H1 (cell line): ENCODE results near the gene RPA4. TPM values are rescaled to one million over a fixed set of nuclear protein-coding genes. Genes with fewer than 3 reads are reported as not detected.

ENCODE experiments used
- KDM1A ChIP-seq: fragments of 200-600, 300-600 bp; sonication (generic); IDR thresholded peaks from 2 replicates; pipeline ENCODE4 v1.7.1; 2016; ENCODE audit warnings: mild to moderate bottlenecking, low read length, borderline replicate concordance
- RXRA ChIP-seq: IDR thresholded peaks from 2 replicates; pipeline ENCODE4 v1.6.1; 2011; ENCODE audit warnings: low read depth, mild to moderate bottlenecking, low read length, moderate library complexity; ENCODE audit not compliant: insufficient read depth
- TCF12 ChIP-seq: IDR thresholded peaks from 2 replicates; pipeline ENCODE4 v1.6.1; 2011; ENCODE audit warnings: low read depth, mild to moderate bottlenecking, low read length
- TEAD4 ChIP-seq: IDR thresholded peaks from 2 replicates; pipeline ENCODE4 v1.6.1; 2012; ENCODE audit warnings: low read depth, low read length, inconsistent platforms, mixed read lengths
- YY1 ChIP-seq: IDR thresholded peaks from 2 replicates; pipeline ENCODE4 v1.6.1; 2011; ENCODE audit warnings: low read depth, mild to moderate bottlenecking, low read length
- polyA plus RNA-seq, 7 experiments: library from polyadenylated mRNA; depleted of rRNA in 3 of 7; stranded (reverse) in 5 of 7; unstranded in 2 of 7; fragments of >200 nt in 5 of 7; fragments of 200-250 nt in 2 of 7; gene quantifications; 1 replicate in 5 of 7; 2 replicates in 1 of 7; 4 replicates in 1 of 7; pipeline versions ENCODE4 v1.2.1 to v1.2.3, GENCODE V29; 2011 to 2013; ENCODE audit warnings: missing spikeins in 2 of 7, mixed read lengths in 2 of 7
- total RNA-seq: library from RNA; stranded (reverse); fragmentation: NEBNext Ultra II Directional; extraction: Animal tissue kit (Norgen Biotek cat#: 25700); gene quantifications from 2 replicates; pipeline ENCODE4 v1.2.1, GENCODE V29; 2021

RPA4 gene
- total and polyA plus RNA-seq, 2 of the 8 experiments (the other 6 are each of a cell fraction or from before 2014, with no cell fraction given): 0.17 to 0.24 TPM

DNA sequence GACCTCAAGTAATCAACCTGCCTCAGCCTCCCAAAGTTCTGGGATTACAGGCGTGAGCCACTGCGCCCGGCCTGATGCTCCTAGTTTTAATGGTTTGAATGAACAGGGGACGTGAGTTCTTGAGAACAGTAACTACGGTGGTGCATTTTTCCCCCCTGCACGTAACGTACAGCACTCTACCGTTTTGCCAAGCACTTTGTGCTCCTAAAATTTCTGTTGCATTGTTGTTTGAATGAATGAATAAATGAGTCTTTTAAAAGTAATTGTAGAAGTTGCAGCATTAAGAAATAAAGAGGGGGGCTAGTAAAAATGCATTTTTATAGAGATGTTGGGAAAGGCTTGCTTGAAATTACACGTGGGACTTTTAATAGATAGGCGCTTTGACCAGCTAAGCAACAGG lies at the start of gene RPA4 (continued):
- TF ChIP-seq TCF12 (no peak), YY1 (no peak), KDM1A (no peak), RXRA (no peak), TEAD4 (no peak)
